HEK293 (cell line): ENCODE data around the gene ANKRD16.

ENCODE experiments used
- CTCF ChIA-PET: fragments of 350-600 bp; formaldehyde crosslinking; extraction: SDS; loops from one replicate; lab custom pipeline; 2021; ENCODE audit warnings: antibody characterized with exemption; lab: Yijun Ruan, JAX
- POLR2A ChIA-PET: fragments of 300-600 bp; formaldehyde crosslinking; extraction: SDS; loops from one replicate; lab custom pipeline; 2020; ENCODE audit warnings: antibody characterized with exemption, inconsistent platforms; lab: Yijun Ruan, JAX
- H3K27ac ChIP-seq: fragments of 200-500 bp; sonication (Bioruptor generic); 2 replicates; pipeline ENCODE4 v1.5.1; 2014; ENCODE audit warnings: low read depth, low read length, control low read depth, inconsistent platforms; ENCODE audit errors: extremely low read depth
- H3K36me3 ChIP-seq, 2 experiments: fragments of 200-500 bp in 1 of 2; sonication (Bioruptor generic) in 1 of 2; 1 replicate in 1 of 2; 2 replicates in 1 of 2; pipeline ENCODE4 v1.5.1; 2014 to 2017; ENCODE audit warnings: inconsistent platforms in 2 of 2, low read length in 2 of 2; ENCODE audit not compliant: control insufficient read depth in 2 of 2, insufficient read depth in 1 of 2
- H3K4me1 ChIP-seq: fragments of 200-500 bp; sonication (Bioruptor generic); 2 replicates; pipeline ENCODE4 v1.5.1; 2014; ENCODE audit warnings: mild to moderate bottlenecking, low read length, inconsistent platforms; ENCODE audit not compliant: control insufficient read depth, insufficient read depth
- H3K4me3 ChIP-seq: 2 replicates; pipeline ENCODE4 v1.5.1; 2011; ENCODE audit warnings: low read depth, mild to moderate bottlenecking, control low read depth, low read length, moderate library complexity
- H3K9me3 ChIP-seq: fragments of 200-500 bp; sonication (Bioruptor generic); 2 replicates; pipeline ENCODE4 v1.5.1; 2014; ENCODE audit warnings: low read depth, low read length, inconsistent platforms; ENCODE audit not compliant: control insufficient read depth, insufficient read depth
- BCL11A ChIP-seq: fragments of 450-650 bp; formaldehyde crosslinking; IDR thresholded peaks from 2 replicates; pipeline ENCODE4 v1.5.1; 2016; ENCODE audit warnings: low read depth, missing biosample characterization, missing genetic modification characterization
- BCL6B ChIP-seq: fragments of 450-650 bp; formaldehyde crosslinking; IDR thresholded peaks from 2 replicates; pipeline ENCODE4 v1.5.1; 2017; ENCODE audit warnings: missing biosample characterization, missing genetic modification characterization
- GLI2 ChIP-seq: fragments of 450-650 bp; formaldehyde crosslinking; IDR thresholded peaks from 2 replicates; pipeline ENCODE4; 2017; ENCODE audit warnings: missing biosample characterization, missing genetic modification characterization, low read depth, borderline replicate concordance
- HIC1 ChIP-seq: fragments of 450-650 bp; formaldehyde crosslinking; IDR thresholded peaks from 2 replicates; pipeline ENCODE4 v1.5.1; 2016; ENCODE audit warnings: missing biosample characterization, missing genetic modification characterization
- HOXD13 ChIP-seq: sonication (generic); formaldehyde crosslinking; IDR thresholded peaks from 2 replicates; pipeline ENCODE4 v1.8.0; 2022; ENCODE audit warnings: missing genetic modification reagents, borderline replicate concordance
- IKZF3 ChIP-seq: fragments of 450-650 bp; IDR thresholded peaks from 2 replicates; pipeline ENCODE4 v1.5.0; 2018; ENCODE audit warnings: missing biosample characterization, mild to moderate bottlenecking, missing genetic modification characterization, moderate library complexity
- RBAK ChIP-seq: fragments of 450-650 bp; formaldehyde crosslinking; IDR thresholded peaks from 2 replicates; pipeline ENCODE4 v1.5.1; 2016; ENCODE audit warnings: missing biosample characterization, missing genetic modification characterization
- REPIN1 ChIP-seq: fragments of 450-650 bp; formaldehyde crosslinking; IDR thresholded peaks from 2 replicates; pipeline ENCODE4 v1.5.1; 2017; ENCODE audit warnings: missing biosample characterization, missing genetic modification characterization, low read depth
- SP7 ChIP-seq: fragments of 450-650 bp; formaldehyde crosslinking; IDR thresholded peaks from 2 replicates; pipeline ENCODE4 v1.5.1; 2016; ENCODE audit warnings: missing biosample characterization, missing genetic modification characterization
- YY2 ChIP-seq: fragments of 450-650 bp; formaldehyde crosslinking; IDR thresholded peaks from 2 replicates; pipeline ENCODE4 v1.5.1; 2016; ENCODE audit warnings: missing biosample characterization, missing genetic modification characterization
- ZBTB7A ChIP-seq: fragments of 450-650 bp; formaldehyde crosslinking; IDR thresholded peaks from 2 replicates; pipeline ENCODE4 v1.5.1; 2016; ENCODE audit warnings: low read depth, missing biosample characterization, missing genetic modification characterization
- ZEB2 ChIP-seq: fragments of 450-650 bp; formaldehyde crosslinking; IDR thresholded peaks from 2 replicates; pipeline ENCODE4 v1.5.1; 2016; ENCODE audit warnings: missing biosample characterization, missing genetic modification characterization
- ZFP41 ChIP-seq: fragments of 450-650 bp; formaldehyde crosslinking; IDR thresholded peaks from 2 replicates; pipeline ENCODE4 v1.5.1; 2016; ENCODE audit warnings: missing biosample characterization, missing genetic modification characterization, borderline replicate concordance
- ZNF133 ChIP-seq: fragments of 450-650 bp; formaldehyde crosslinking; IDR thresholded peaks from 2 replicates; pipeline ENCODE4 v1.5.1; 2016; ENCODE audit warnings: missing biosample characterization, missing genetic modification characterization
- ZNF140 ChIP-seq: fragments of 450-650 bp; formaldehyde crosslinking; IDR thresholded peaks from 2 replicates; pipeline ENCODE4 v1.5.1; 2016; ENCODE audit warnings: missing biosample characterization, missing genetic modification characterization
- ZNF174 ChIP-seq: fragments of 450-650 bp; formaldehyde crosslinking; IDR thresholded peaks from 2 replicates; pipeline ENCODE4 v1.5.0; 2017; ENCODE audit warnings: missing biosample characterization, mild to moderate bottlenecking, missing genetic modification characterization
- ZNF302 ChIP-seq: fragments of 450-650 bp; formaldehyde crosslinking; IDR thresholded peaks from 2 replicates; pipeline ENCODE4 v1.5.1; 2016; ENCODE audit warnings: missing biosample characterization, missing genetic modification characterization, low read depth
- ZNF544 ChIP-seq: fragments of 450-650 bp; formaldehyde crosslinking; IDR thresholded peaks from 2 replicates; pipeline ENCODE4 v1.5.0; 2017; ENCODE audit warnings: missing biosample characterization, missing genetic modification characterization
- ZNF571 ChIP-seq: fragments of 450-650 bp; formaldehyde crosslinking; IDR thresholded peaks from 2 replicates; pipeline ENCODE4 v1.5.0; 2017; ENCODE audit warnings: missing biosample characterization, missing genetic modification characterization
- ZNF701 ChIP-seq: fragments of 450-650 bp; formaldehyde crosslinking; IDR thresholded peaks from 2 replicates; pipeline ENCODE4 v1.5.1; 2016; ENCODE audit warnings: missing biosample characterization, missing genetic modification characterization
- ZSCAN18 ChIP-seq: fragments of 450-650 bp; formaldehyde crosslinking; IDR thresholded peaks from 2 replicates; pipeline ENCODE4 v1.5.1; 2016; ENCODE audit warnings: missing biosample characterization, missing genetic modification characterization
- TF ChIP-seq, protein P1 (sequence below): fragments of 450-650 bp; formaldehyde crosslinking; IDR thresholded peaks from 2 replicates; pipeline ENCODE4 v1.5.1; 2016; ENCODE audit warnings: missing biosample characterization, missing genetic modification characterization
- TF ChIP-seq, protein P2 (sequence below): fragments of 450-650 bp; formaldehyde crosslinking; IDR thresholded peaks from 2 replicates; pipeline ENCODE4 v1.5.1; 2016; ENCODE audit warnings: missing biosample characterization, missing genetic modification characterization
- TF ChIP-seq, protein P3 (sequence below): fragments of 450-650 bp; formaldehyde crosslinking; IDR thresholded peaks from 2 replicates; pipeline ENCODE4 v1.5.1; 2016; ENCODE audit warnings: missing biosample characterization, missing genetic modification characterization

Gene ANKRD16

GRCh38 chr10:5924889-5925288 is 35.2 kb upstream of the ANKRD16 start:
- Histone ChIP-seq H3K9me3 (no peaks in the 10 kb centered on the region), H3K27ac (no peak overlapping the region), H3K36me3 (peaks cover 49 to 98% of the 10 kb centered on the region in 2 experiments), H3K4me1 (no peaks in the 10 kb centered on the region), H3K4me3 (no peak overlapping the region)
- POLR2A ChIA-PET: no interaction called here
- CTCF ChIA-PET: no interaction called here
- TF ChIP-seq GLI2 (no peak), BCL11A (tag by site-specific recombination) (no peak), HIC1 (tag by site-specific recombination) (no peak), REPIN1 (tag by site-specific recombination) (no peak), ZNF174 (tag by site-specific recombination) (no peak), ZNF701 (tag by site-specific recombination) (no peak), ZBTB7A (tag by site-specific recombination) (no peak), ZNF140 (tag by site-specific recombination) (no peak), ZNF571 (tag by site-specific recombination) (no peak), ZEB2 (tag by site-specific recombination) (no peak), YY2 (no peak), IKZF3 (no peak), ZNF302 (tag by site-specific recombination) (no peak), ZNF544 (tag by site-specific recombination) (no peak), ZSCAN18 (no peak)
- TF ChIP-seq, protein P1, sequence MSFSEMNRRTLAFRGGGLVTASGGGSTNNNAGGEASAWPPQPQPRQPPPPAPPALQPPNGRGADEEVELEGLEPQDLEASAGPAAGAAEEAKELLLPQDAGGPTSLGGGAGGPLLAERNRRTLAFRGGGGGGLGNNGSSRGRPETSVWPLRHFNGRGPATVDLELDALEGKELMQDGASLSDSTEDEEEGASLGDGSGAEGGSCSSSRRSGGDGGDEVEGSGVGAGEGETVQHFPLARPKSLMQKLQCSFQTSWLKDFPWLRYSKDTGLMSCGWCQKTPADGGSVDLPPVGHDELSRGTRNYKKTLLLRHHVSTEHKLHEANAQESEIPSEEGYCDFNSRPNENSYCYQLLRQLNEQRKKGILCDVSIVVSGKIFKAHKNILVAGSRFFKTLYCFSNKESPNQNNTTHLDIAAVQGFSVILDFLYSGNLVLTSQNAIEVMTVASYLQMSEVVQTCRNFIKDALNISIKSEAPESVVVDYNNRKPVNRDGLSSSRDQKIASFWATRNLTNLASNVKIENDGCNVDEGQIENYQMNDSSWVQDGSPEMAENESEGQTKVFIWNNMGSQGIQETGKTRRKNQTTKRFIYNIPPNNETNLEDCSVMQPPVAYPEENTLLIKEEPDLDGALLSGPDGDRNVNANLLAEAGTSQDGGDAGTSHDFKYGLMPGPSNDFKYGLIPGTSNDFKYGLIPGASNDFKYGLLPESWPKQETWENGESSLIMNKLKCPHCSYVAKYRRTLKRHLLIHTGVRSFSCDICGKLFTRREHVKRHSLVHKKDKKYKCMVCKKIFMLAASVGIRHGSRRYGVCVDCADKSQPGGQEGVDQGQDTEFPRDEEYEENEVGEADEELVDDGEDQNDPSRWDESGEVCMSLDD: no peak

- Histone ChIP-seq H3K27ac (no peak overlapping the region), H3K36me3 (peaks cover 41 to 96% of the 10 kb centered on the region in 2 experiments), H3K9me3 (no peaks in the 10 kb centered on the region), H3K4me3 (no peak overlapping the region), H3K4me1 (no peaks in the 10 kb centered on the region)
- CTCF ChIA-PET: no interaction called here
- POLR2A ChIA-PET: no interaction called here
- TF ChIP-seq RBAK (tag by site-specific recombination) (no peak), SP7 (tag by site-specific recombination) (no peak), BCL6B (no peak), ZFP41 (no peak), ZNF544 (tag by site-specific recombination) (no peak), HOXD13 (CRISPR knock-in tag) (no peak), ZNF133 (tag by site-specific recombination) (no peak), ZBTB7A (tag by site-specific recombination) (no peak)
- TF ChIP-seq, protein P2, sequence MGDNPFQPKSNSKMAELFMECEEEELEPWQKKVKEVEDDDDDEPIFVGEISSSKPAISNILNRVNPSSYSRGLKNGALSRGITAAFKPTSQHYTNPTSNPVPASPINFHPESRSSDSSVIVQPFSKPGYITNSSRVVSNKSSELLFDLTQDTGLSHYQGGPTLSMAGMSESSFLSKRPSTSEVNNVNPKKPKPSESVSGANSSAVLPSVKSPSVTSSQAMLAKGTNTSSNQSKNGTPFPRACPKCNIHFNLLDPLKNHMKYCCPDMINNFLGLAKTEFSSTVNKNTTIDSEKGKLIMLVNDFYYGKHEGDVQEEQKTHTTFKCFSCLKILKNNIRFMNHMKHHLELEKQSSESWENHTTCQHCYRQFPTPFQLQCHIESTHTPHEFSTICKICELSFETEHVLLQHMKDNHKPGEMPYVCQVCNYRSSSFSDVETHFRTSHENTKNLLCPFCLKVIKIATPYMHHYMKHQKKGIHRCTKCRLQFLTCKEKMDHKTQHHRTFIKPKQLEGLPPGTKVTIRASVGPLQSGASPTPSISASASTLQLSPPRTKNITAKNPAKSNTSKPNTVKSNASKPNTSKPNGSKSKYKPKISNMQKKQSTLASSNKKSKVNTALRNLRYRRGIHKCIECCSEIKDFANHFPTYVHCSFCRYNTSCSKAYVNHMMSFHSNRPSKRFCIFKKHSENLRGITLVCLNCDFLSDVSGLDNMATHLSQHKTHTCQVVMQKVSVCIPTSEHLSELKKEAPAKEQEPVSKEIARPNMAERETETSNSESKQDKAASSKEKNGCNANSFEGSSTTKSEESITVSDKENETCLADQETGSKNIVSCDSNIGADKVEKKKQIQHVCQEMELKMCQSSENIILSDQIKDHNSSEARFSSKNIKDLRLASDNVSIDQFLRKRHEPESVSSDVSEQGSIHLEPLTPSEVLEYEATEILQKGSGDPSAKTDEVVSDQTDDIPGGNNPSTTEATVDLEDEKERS (tag by site-specific recombination): no peak
- TF ChIP-seq, protein P3, sequence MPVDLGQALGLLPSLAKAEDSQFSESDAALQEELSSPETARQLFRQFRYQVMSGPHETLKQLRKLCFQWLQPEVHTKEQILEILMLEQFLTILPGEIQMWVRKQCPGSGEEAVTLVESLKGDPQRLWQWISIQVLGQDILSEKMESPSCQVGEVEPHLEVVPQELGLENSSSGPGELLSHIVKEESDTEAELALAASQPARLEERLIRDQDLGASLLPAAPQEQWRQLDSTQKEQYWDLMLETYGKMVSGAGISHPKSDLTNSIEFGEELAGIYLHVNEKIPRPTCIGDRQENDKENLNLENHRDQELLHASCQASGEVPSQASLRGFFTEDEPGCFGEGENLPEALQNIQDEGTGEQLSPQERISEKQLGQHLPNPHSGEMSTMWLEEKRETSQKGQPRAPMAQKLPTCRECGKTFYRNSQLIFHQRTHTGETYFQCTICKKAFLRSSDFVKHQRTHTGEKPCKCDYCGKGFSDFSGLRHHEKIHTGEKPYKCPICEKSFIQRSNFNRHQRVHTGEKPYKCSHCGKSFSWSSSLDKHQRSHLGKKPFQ: no peak
These were observed 32.1 kb upstream of the ANKRD16 start for GRCh38 chr10:5921746-5922145.
